Activated CD4-positive, alpha-beta memory T cell treated with anti-CD3 and anti-CD28 coated beads for 36 hours (primary cell): ENCODE measurements around the gene HIP1. TPM values are rescaled to one million over a fixed set of nuclear protein-coding genes. Genes with fewer than 3 reads are reported as not detected.
"Not testable (repeated sequence)": the region's sequence is repeated elsewhere in the genome, so short reads cannot be mapped to it uniquely, and the experiment has no call there.

ENCODE experiments used
- CTCF ChIA-PET: fragments of 350-600 bp; sonication (Branson Sonifier 250); formaldehyde crosslinking; loops from one replicate; lab custom pipeline; 2021; ENCODE audit warnings: antibody characterized with exemption, inconsistent platforms; lab: Charles Lee
- POLR2A ChIA-PET: fragments of 350-600 bp; sonication (Branson Sonifier 250); formaldehyde crosslinking; loops from one replicate; lab custom pipeline; 2021; ENCODE audit warnings: antibody characterized with exemption; lab: Charles Lee
- DNase-seq: peaks from one replicate; pipeline ENCODE4 v3.0.0-alpha.2; 2020
- H3K27ac Mint-ChIP-seq: one replicate; pipeline ENCODE4 v1.8.0; 2021; ENCODE audit warnings: mixed read lengths
- H3K27me3 Mint-ChIP-seq: one replicate; pipeline ENCODE4 v1.8.0; 2021; ENCODE audit warnings: mixed read lengths
- H3K36me3 Mint-ChIP-seq: one replicate; pipeline ENCODE4 v1.8.0; 2021; ENCODE audit warnings: mixed read lengths
- H3K4me1 Mint-ChIP-seq: one replicate; pipeline ENCODE4 v1.8.0; 2021; ENCODE audit warnings: low read depth, mixed read lengths
- H3K4me3 Mint-ChIP-seq: one replicate; pipeline ENCODE4 v1.8.0; 2021; ENCODE audit warnings: mild to moderate bottlenecking, mixed read lengths
- H3K9me3 Mint-ChIP-seq: one replicate; pipeline ENCODE4 v1.8.0; 2021; ENCODE audit warnings: mixed read lengths
- intact Hi-C: fragments of 100-400 bp; cut with micrococcal nuclease; formaldehyde crosslinking; loops from one replicate; pipeline ENCODE4 v1.15.1; 2023
- total RNA-seq, 2 experiments: library from RNA; stranded (reverse); gene quantifications; one replicate each; pipeline ENCODE4 v1.2.3, GENCODE V29; 2021

HIP1 gene
- total RNA-seq, 2 experiments from 2014 or later = 7.9 to 8.2 TPM

GRCh38 chr7:75609416-75609815 is 129.3 kb downstream of the HIP1 start:
- H3K9me3 Mint-ChIP-seq, H3K4me3 Mint-ChIP-seq, CTCF ChIA-PET, H3K36me3 Mint-ChIP-seq, H3K4me1 Mint-ChIP-seq, DNase-seq, intact Hi-C loops, H3K27ac Mint-ChIP-seq, POLR2A ChIA-PET, H3K27me3 Mint-ChIP-seq: not testable (repeated sequence)

GRCh38 chr7:75608451-75609122 is 130.2 kb downstream of the HIP1 start:
- Mint-ChIP-seq H3K27me3 (no peaks in the 10 kb centered on the region), H3K4me3 (no peak overlapping the region), H3K9me3 (no peaks in the 10 kb centered on the region), H3K36me3 (no peaks in the 10 kb centered on the region), H3K27ac (no peak overlapping the region), H3K4me1 (no peaks in the 10 kb centered on the region)
- ChIA-PET POLR2A (no interaction called here), CTCF (no interaction called here)
- no peak for DNase-seq
- intact Hi-C loops = no loop called here

- no peaks in the 10 kb centered on the region for H3K36me3 Mint-ChIP-seq
- POLR2A ChIA-PET = no interaction called here
- CTCF ChIA-PET = no interaction called here
- no peaks in the 10 kb centered on the region for H3K27me3 Mint-ChIP-seq
- intact Hi-C loops = no loop called here
- no peak for DNase-seq
- no peaks in the 10 kb centered on the region for H3K4me1 Mint-ChIP-seq
- no peak overlapping the region for H3K4me3 Mint-ChIP-seq
- no peak overlapping the region for H3K27ac Mint-ChIP-seq
- H3K9me3 Mint-ChIP-seq = no peaks in the 10 kb centered on the region
Observed at GRCh38 chr7:75604408-75604807, 134.3 kb downstream of the HIP1 start.

- H3K27ac Mint-ChIP-seq, H3K27me3 Mint-ChIP-seq, H3K4me1 Mint-ChIP-seq, DNase-seq, intact Hi-C loops, POLR2A ChIA-PET, H3K9me3 Mint-ChIP-seq, CTCF ChIA-PET, H3K36me3 Mint-ChIP-seq, H3K4me3 Mint-ChIP-seq: not testable (repeated sequence)
Observed at GRCh38 chr7:75602831-75603230, 135.9 kb downstream of the HIP1 start.

- ChIA-PET POLR2A (no interaction called here), CTCF (no interaction called here)
- H3K4me3 Mint-ChIP-seq = no peak overlapping the region
- H3K27me3 Mint-ChIP-seq = no peaks in the 10 kb centered on the region
- no peaks in the 10 kb centered on the region for H3K9me3 Mint-ChIP-seq
- H3K36me3 Mint-ChIP-seq = no peaks in the 10 kb centered on the region
- intact Hi-C loops = no loop called here
- H3K4me1 Mint-ChIP-seq = peaks cover 8% of the 10 kb centered on the region
- no peak overlapping the region for H3K27ac Mint-ChIP-seq
- DNase-seq = no peak
Observed at GRCh38 chr7:75601539-75601938, 137.2 kb downstream of the HIP1 start.

- H3K9me3 Mint-ChIP-seq, DNase-seq, H3K27ac Mint-ChIP-seq, H3K4me3 Mint-ChIP-seq, intact Hi-C loops, POLR2A ChIA-PET, H3K27me3 Mint-ChIP-seq, CTCF ChIA-PET, H3K36me3 Mint-ChIP-seq: not testable (repeated sequence)
- peaks cover 11% of the 10 kb centered on the region for H3K4me1 Mint-ChIP-seq
Observed at GRCh38 chr7:75600748-75601147, 138.0 kb downstream of the HIP1 start.

GRCh38 chr7:75599244-75599781 is 139.4 kb downstream of the HIP1 start:
- DNase-seq = no peak
- Mint-ChIP-seq H3K27me3 (no peaks in the 10 kb centered on the region), H3K27ac (no peak overlapping the region), H3K4me1 (peaks cover 21% of the 10 kb centered on the region), H3K4me3 (no peak overlapping the region), H3K36me3 (no peaks in the 10 kb centered on the region), H3K9me3 (no peaks in the 10 kb centered on the region)
- ChIA-PET CTCF (no interaction called here), POLR2A (no interaction called here)
- intact Hi-C loops = loop anchor here (5.0 kb wide), 3 partner anchors 43 to 408 kb away; partner anchors contain the start of gene HIP1

- POLR2A ChIA-PET = interaction anchor here (1.0 kb wide), 1 partner anchor 20 kb away, joined by 3 read pairs; no protein-coding TSS in a partner anchor
- peak; percentile 55 for DNase-seq
- intact Hi-C loops = loop anchor here (5.0 kb wide), 3 partner anchors 45 to 410 kb away; partner anchors contain the start of gene HIP1
- H3K36me3 Mint-ChIP-seq = no peaks in the 10 kb centered on the region
- H3K4me1 Mint-ChIP-seq = peaks cover 26% of the 10 kb centered on the region
- CTCF ChIA-PET = no interaction called here
- no peaks in the 10 kb centered on the region for H3K27me3 Mint-ChIP-seq
- H3K27ac Mint-ChIP-seq = peak overlapping the region; percentile 62
- no peak overlapping the region for H3K4me3 Mint-ChIP-seq
- no peaks in the 10 kb centered on the region for H3K9me3 Mint-ChIP-seq
Observed at GRCh38 chr7:75596727-75597614, 141.8 kb downstream of the HIP1 start.

GRCh38 chr7:75595766-75596165 is 143.0 kb downstream of the HIP1 start:
- Mint-ChIP-seq H3K27me3 (no peaks in the 10 kb centered on the region), H3K4me3 (no peak overlapping the region), H3K4me1 (peaks cover 26% of the 10 kb centered on the region), H3K27ac (no peak overlapping the region), H3K36me3 (peaks cover under 1% of the 10 kb centered on the region), H3K9me3 (no peaks in the 10 kb centered on the region)
- CTCF ChIA-PET = no interaction called here
- intact Hi-C loops = loop anchor here (2.0 to 5.0 kb wide), 5 partner anchors 47 to 412 kb away; partner anchors contain the start of gene HIP1
- no peak for DNase-seq
- POLR2A ChIA-PET = no interaction called here

- H3K27me3 Mint-ChIP-seq, CTCF ChIA-PET, H3K36me3 Mint-ChIP-seq, H3K9me3 Mint-ChIP-seq, POLR2A ChIA-PET, DNase-seq, H3K27ac Mint-ChIP-seq, H3K4me3 Mint-ChIP-seq: not testable (repeated sequence)
- peaks cover 26% of the 10 kb centered on the region for H3K4me1 Mint-ChIP-seq
- intact Hi-C loops = loop anchor here (2.0 kb wide), 2 partner anchors 65 to 183 kb away; no protein-coding TSS in a partner anchor
Observed at GRCh38 chr7:75593500-75594184, 145.1 kb downstream of the HIP1 start.

- ChIA-PET POLR2A (no interaction called here), CTCF (no interaction called here)
- Mint-ChIP-seq H3K4me1 (peaks cover 19% of the 10 kb centered on the region), H3K27me3 (no peaks in the 10 kb centered on the region), H3K36me3 (peaks cover 2% of the 10 kb centered on the region), H3K9me3 (no peaks in the 10 kb centered on the region), H3K4me3 (no peak overlapping the region), H3K27ac (no peak overlapping the region)
- intact Hi-C loops = no loop called here
- DNase-seq = no peak
Observed at GRCh38 chr7:75591467-75592255, 147.1 kb downstream of the HIP1 start.
